Astrocyte of the spinal cord (primary cell): Measurements from ENCODE around the gene MAP2K1.
"Not testable (repeated sequence)": the region's sequence is repeated elsewhere in the genome, so short reads cannot be mapped to it uniquely, and the experiment has no call there.

ENCODE experiments used
- DNase-seq: peaks from one replicate; pipeline ENCODE4 v3.0.0; 2011; ENCODE audit warnings: low read depth, low spot score
- H3K4me3 ChIP-seq: 2 replicates; pipeline ENCODE4 v1.5.1; 2011; ENCODE audit warnings: low read depth, mild to moderate bottlenecking, low read length, moderate library complexity
- CTCF ChIP-seq: IDR thresholded peaks from 2 replicates; pipeline ENCODE4 v1.5.1; 2012; ENCODE audit warnings: low read depth, mild to moderate bottlenecking, low read length, inconsistent platforms
- in situ Hi-C: cut with HindIII; loops from 2 replicates; pipeline ENCODE4 v1.10.0; 2017; ENCODE audit warnings: low sequenced_read_pairs

MAP2K1 gene

GRCh38 chr15:66502491-66502890 is 115.8 kb downstream of the MAP2K1 start:
- no peak for TF ChIP-seq CTCF
- DNase-seq: no peak
- H3K4me3 ChIP-seq: peak overlapping the region; percentile 100
- in situ Hi-C loops: no loop called here

DNA sequence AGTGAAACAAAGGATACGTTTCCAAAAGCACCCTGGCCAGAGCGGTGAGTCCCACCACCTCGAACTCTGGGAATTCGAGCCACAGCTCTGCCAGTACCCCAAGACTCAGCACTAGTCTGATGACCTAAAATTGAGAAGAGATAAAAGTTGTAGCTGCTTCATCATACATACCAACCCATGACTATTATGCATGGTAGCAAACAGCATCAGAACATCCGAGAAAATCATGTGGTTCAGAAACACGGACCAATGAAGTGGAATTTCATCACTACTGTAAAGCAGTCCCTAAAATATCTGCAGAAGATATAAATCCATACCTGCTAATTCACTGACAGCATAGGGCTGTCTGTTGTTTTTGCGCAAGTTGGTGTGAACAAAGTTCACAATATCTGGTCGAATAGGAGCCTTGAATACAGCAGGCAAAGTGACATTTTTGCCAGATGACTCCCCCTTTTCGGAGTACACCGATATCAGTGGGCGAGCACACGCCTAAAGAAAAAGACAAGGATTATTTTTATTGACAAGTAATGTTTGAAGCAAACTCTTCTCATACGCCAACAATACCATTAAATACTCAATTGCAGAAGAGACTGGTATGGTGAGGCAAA is 116.4 kb downstream of the MAP2K1 start:
- in situ Hi-C loops, DNase-seq: not testable (repeated sequence)
- peak overlapping the region; percentile 100 for H3K4me3 ChIP-seq

GRCh38 chr15:66503780-66504562 is 117.3 kb downstream of the MAP2K1 start:
- no peak for DNase-seq
- in situ Hi-C loops: no loop called here
- TF ChIP-seq CTCF: no peak

GRCh38 chr15:66504563-66505429 is 118.1 kb downstream of the MAP2K1 start, which contains the start of the genes RPL4 and ZWILCH:
RPL4 (minus strand) TSS chr15:66504855; CDS start chr15:66504790, 65 bp downstream.
ZWILCH (plus strand) TSS chr15:66505326; CDS start chr15:66505339, 13 bp downstream.
- in situ Hi-C loops: no loop called here
- TF ChIP-seq CTCF: no peak
- peak; percentile 95 for DNase-seq
- peak within 1 kb of the TSS; percentile 100 for H3K4me3 ChIP-seq

More at GRCh38 chr15:66503780-66504562, 117.3 kb downstream of the MAP2K1 start:
- H3K4me3 ChIP-seq: peak overlapping the region; percentile 100

- DNase-seq: no peak
- H3K4me3 ChIP-seq: peak overlapping the region; percentile 100
- in situ Hi-C loops: no loop called here
- no peak for TF ChIP-seq CTCF
Measured at GRCh38 chr15:66505430-66505811, 118.7 kb downstream of the MAP2K1 start.

- in situ Hi-C loops: no loop called here
- TF ChIP-seq CTCF: no peak
- DNase-seq: no peak
- peak overlapping the region; percentile 100 for H3K4me3 ChIP-seq
Measured at GRCh38 chr15:66505818-66506217, 119.1 kb downstream of the MAP2K1 start.
